8988T (cell line): ENCODE measurements around the gene VDAC1.
"Not testable (repeated sequence)": the region's sequence is repeated elsewhere in the genome, so short reads cannot be mapped to it uniquely, and the experiment has no call there.

Source experiments
- DNase-seq: peaks from one replicate; pipeline ENCODE4 v3.0.0; 2011

Gene VDAC1

DNA sequence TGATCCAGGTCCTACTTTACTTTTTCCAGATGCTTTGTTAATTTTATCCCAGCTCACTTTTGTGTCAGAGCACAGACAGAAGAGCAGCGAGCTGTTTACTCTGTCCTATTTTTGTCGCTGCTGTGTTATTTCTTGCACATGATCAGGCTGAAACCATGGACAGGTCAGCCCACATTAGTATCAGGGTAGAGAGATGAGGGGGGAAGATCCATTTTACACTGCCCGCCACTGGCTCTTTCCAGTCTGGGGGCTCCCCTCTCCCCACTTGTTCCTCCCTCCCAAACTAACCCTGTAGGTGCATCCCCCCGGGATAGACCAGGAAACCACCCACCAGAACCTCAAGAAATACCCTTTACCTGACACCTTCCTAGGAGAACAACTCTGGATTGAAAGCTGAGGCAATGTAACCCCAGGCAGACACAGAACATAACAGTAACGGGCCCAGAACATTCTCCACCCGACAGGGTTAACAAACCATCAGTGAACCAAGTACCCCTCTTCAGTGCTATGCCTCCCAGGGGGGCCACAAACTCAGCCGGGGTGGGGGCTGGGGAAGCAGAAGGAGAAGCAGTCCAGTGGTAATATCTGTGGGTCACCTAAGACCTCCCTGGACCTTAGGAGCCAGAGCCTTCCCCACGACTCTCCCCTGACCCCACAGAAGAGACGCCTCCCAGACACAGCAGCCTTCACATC, 10.3 kb downstream of the VDAC1 start:
- no peak for DNase-seq

GRCh38 chr5:133993185-133993936, 11.4 kb downstream of the VDAC1 start:
- DNase-seq: no peak

GRCh38 chr5:133992429-133993155, 12.2 kb downstream of the VDAC1 start:
- no peak for DNase-seq

DNA sequence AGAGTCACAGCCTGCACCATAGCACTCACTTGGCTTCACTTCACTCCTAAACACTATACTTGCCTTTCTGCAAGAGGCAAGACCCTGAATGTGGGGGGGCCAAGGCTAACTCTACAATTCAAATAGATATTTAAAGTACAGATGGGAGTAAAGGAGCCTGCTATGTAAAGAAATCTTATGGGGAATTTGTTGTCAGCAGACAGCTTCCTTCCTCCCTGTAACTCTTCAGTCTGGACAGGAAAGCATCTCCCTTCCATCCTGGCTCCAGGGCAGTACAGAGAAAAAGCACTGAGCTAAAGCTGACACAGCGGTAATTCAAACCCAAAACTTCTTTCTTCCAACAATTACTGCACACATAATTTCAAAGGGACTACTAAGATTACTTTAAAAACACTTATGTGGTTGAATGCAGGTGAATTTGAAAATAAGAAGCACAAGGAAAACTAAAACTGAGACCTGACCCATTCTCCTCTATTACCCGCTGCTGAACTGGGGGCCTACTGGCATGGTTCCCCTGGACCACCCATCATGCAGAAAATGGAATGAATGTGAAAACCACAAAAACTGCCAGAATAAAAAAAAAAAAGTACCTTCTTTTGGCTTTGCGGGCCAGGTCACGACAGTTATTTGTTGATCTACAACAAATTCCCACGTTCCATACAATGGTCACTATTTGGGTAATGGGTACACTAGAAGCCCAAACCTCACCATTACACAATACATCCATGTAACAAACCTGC, 13.4 kb downstream of the VDAC1 start:
- no peak for DNase-seq

- DNase-seq: no peak
Observed at GRCh38 chr5:133990396-133990795, 14.4 kb downstream of the VDAC1 start.

DNA sequence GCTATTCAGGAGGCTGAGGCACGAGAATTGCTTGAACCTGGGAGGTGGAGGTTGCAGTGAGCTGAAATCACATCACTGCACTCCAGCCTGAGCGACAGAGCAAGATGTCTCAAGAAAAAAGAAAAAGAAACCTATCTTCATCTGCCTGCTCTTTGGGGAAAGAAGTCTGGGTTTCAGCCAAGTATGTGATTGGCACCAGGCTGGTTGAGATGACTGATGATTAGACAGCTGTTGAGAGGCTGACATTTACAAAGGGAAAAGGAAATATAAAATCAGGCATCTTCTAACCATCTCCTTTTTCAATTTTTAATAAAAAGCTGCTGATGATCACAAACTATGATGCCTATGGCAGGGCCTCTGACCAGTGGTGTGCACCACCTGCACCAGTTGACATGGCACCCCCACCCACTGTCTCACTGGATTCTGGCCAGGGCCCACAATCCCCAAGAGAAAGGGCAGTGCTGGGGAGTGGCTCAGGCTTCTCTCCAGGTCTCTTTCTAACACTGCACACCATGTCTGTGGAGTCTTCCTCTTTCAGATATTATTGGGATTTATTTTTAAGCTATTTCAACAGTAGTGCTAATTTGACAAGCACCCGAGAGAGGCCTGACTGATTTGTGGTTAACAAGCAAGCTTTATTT, 19.1 kb downstream of the VDAC1 start:
- no peak for DNase-seq

- no peak for DNase-seq
Observed at GRCh38 chr5:133983674-133984073, 21.1 kb downstream of the VDAC1 start.

DNA sequence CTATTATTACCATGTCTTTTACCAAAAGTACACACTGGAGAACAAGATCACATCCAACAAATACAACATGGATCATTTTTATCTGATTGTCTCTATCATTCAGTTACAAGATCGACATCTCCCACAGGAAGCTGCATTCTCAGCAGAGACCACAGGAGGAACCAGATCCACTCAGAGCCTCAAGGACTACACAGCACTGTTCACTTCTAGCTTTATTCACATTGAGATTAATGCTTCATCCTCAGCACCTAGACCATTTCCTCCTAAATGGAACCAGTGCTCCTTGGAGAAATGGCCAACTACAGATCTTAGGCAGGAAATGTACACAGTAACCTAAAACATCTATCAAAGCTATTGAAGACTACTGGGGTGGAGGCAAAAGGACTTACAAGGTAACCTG, 23.1 kb downstream of the VDAC1 start:
- DNase-seq: no peak

DNA sequence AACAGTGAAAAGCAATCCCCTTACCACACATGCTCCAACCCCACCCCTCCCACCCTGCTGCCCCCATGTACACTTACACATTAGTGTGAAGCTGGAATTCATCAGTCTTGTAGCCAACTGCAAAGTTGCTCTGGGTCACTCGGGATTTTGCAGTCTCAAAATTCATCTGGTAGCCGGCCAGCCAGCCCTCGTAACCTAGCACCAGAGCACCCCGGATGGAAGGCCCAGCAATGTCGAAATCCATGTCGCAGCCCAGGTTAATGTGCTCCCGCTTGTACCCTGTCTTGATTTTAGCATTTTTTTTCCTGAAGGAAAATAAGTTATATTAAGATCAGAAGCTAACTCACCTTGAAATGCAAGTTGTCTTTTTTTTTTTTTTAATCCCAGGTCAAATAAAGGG, 24.1 kb downstream of the VDAC1 start:
- no peak for DNase-seq

- no peak for DNase-seq
Observed at GRCh38 chr5:133978943-133979342, 25.8 kb downstream of the VDAC1 start.

DNA sequence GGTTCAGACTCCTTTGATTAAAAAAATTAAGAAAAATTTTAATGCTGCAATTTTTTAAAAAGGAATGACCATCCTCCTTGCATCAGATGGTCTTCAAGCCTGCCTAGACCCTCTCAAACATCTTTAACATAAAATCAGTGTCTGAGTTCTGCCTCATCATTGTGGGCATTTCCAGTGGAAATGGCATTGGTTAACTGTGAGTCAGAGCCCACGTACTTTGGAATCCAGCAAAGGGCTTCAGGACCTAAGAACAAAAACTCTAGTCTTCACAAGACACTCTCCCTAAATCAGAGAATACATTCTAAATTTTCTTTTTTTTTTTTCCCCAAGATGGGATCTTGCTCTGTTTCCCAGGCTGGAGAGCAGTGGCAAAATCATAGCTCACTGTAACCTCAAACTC, 26.9 kb downstream of the VDAC1 start:
- no peak for DNase-seq

- DNase-seq: no peak
Observed at GRCh38 chr5:133977161-133977787, 27.5 kb downstream of the VDAC1 start.

- not testable (repeated sequence) for DNase-seq
Observed at GRCh38 chr5:133975546-133975945, 29.2 kb downstream of the VDAC1 start.

GRCh38 chr5:133974142-133974541, 30.6 kb downstream of the VDAC1 start:
- no peak for DNase-seq

- DNase-seq: no peak
Observed at GRCh38 chr5:133970325-133970909, 34.4 kb downstream of the VDAC1 start.

GRCh38 chr5:133969654-133970324, 35.0 kb downstream of the VDAC1 start:
- no peak for DNase-seq

GRCh38 chr5:133968204-133968980, 36.4 kb downstream of the VDAC1 start, which contains the start of gene C5orf15:
C5orf15 (minus strand) TSS chr5:133968625; CDS start chr5:133968584, 41 bp downstream.
- DNase-seq: peak; percentile 67

DNA sequence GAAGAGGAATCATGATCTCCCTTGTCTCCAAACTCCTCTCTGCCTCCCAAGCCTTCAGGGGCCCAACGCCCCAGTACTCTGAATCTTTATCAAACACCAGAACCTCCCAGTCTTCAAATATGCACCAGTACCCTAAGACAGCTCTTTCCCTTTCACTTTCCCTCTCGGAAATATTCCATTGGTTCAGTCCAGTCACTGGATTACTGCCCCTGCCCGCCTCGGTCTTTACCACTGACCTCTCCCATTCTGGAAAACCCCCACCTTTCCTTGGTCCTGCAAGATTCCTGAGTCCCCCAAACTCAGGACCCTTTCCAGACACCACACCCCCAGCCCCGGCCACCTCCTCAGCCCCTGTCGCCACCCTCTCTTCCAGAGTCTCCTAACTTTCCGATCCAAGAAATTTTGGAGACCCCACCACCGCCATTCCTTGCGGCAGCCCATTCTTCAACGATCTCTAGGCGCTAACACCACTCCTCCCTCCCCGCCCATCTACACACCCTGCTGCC, 37.0 kb downstream of the VDAC1 start:
- DNase-seq: no peak

DNA sequence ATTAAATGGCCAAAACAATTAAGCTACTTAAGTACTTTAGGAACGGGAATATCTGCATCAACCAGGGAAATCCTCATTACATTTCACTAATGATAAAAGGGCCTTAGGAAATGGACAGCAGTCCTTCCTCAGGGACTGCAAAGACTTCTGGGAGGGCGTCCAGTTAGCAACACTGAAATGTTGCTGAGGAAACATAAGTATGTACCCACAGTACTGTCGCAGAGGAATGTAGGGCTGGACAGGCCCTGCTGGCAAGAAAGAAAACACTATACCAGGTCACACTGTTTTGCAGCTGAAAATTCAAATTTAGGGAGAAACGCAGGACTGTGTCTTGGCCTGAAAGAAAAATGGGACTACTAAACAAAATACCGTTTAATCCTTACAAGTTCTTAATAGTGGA, 37.7 kb downstream of the VDAC1 start:
- no peak for DNase-seq

GRCh38 chr5:133966090-133966489, 38.7 kb downstream of the VDAC1 start:
- DNase-seq: no peak
